Thoracic aorta (tissue), 2 donors: ENCODE measurements around the gene SARDH. TPM values are rescaled to one million over a fixed set of nuclear protein-coding genes. Genes with fewer than 3 reads are reported as not detected.

Experiments
- ATAC-seq: fragments of 150-250 bp; one replicate; pipeline ENCODE4 v1.8.0; 2017; ENCODE audit warnings: low read depth; ENCODE audit not compliant: insufficient number of reproducible peaks, low FRiP score
- DNase-seq: peaks from one replicate; pipeline ENCODE4 v3.0.0-alpha.2; 2020; ENCODE audit warnings: low spot score
- H3K27ac ChIP-seq, 2 donors: fragments of 200-600 bp; sonication (generic); 1 replicate in 1 of 2; 2 replicates in 1 of 2; pipeline ENCODE4 v1.5.1; 2016; ENCODE audit warnings: mild to moderate bottlenecking in 2 of 2, moderate library complexity in 2 of 2
- H3K27me3 ChIP-seq: fragments of 200-600 bp; sonication (generic); replicated peaks from 2 replicates; pipeline ENCODE4 v1.6.0; 2016; ENCODE audit warnings: mild to moderate bottlenecking; ENCODE audit not compliant: insufficient read depth
- H3K36me3 ChIP-seq: fragments of 200-600 bp; sonication (generic); one replicate; pipeline ENCODE4 v1.5.1; 2016
- H3K4me1 ChIP-seq, 2 donors: fragments of 200-600 bp; sonication (generic); 1 replicate in 1 of 2; 2 replicates in 1 of 2; pipeline versions ENCODE4 v1.5.1 to v1.6.0; 2016; ENCODE audit warnings: low read depth in 2 of 2, mild to moderate bottlenecking in 1 of 2; ENCODE audit not compliant: control insufficient read depth in 1 of 2
- H3K4me3 ChIP-seq: fragments of 200-600 bp; sonication (generic); 2 replicates; pipeline ENCODE4 v1.5.1; 2016; ENCODE audit warnings: mild to moderate bottlenecking
- H3K9me3 ChIP-seq: fragments of 200-600 bp; sonication (generic); 2 replicates; pipeline ENCODE4 v1.5.1; 2016
- total RNA-seq, 2 donors: library from RNA; depleted of rRNA; stranded (reverse); fragments of >200 nt; gene quantifications; one replicate each; pipeline versions ENCODE4 v1.1.0 to v1.2.3, GENCODE V29; 2016
- TF ChIP-seq, protein P1 (sequence below): fragments of 200-600 bp; sonication (generic); IDR thresholded peaks from one replicate; pipeline ENCODE4 v1.5.1; 2019; ENCODE audit warnings: antibody characterized with exemption

The SARDH gene
- total RNA-seq, 2 donors from 2014 or later, result 1.8 to 4.3 TPM

- H3K4me3 ChIP-seq, result no peak overlapping the region
- no peaks in the 10 kb centered on the region for H3K9me3 ChIP-seq
Measured at GRCh38 chr9:133742849-133743444, 4.8 kb upstream of the SARDH start.

DNA sequence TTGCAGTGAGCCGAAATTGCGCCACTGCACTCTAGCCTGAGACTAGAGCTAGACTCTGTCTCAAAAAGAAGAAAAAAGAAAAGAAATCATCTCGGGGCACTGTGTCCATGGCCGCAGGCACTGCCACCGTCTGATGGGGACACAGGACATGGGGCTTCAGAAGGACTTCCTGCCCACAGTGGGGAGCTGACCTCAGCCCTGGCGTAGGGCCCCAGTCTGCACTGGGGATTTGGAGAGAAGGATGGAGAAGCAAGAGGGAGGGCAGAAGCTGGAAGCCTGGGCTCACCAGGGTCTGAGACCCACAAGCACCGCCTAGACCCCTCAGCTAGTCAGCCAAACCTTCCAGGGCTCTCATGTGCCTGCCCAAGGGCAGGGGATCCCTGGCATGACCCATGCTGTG lies 4.1 kb upstream of the SARDH start:
- H3K4me1 ChIP-seq, result peaks cover 3 to 11% of the 10 kb centered on the region in 2 donors
- no peak for DNase-seq
- no peaks in the 10 kb centered on the region for H3K9me3 ChIP-seq
- ATAC-seq, result no peak
- no peak overlapping the region for H3K27ac ChIP-seq
- H3K36me3 ChIP-seq, result no peaks in the 10 kb centered on the region
- TF ChIP-seq, protein P1, sequence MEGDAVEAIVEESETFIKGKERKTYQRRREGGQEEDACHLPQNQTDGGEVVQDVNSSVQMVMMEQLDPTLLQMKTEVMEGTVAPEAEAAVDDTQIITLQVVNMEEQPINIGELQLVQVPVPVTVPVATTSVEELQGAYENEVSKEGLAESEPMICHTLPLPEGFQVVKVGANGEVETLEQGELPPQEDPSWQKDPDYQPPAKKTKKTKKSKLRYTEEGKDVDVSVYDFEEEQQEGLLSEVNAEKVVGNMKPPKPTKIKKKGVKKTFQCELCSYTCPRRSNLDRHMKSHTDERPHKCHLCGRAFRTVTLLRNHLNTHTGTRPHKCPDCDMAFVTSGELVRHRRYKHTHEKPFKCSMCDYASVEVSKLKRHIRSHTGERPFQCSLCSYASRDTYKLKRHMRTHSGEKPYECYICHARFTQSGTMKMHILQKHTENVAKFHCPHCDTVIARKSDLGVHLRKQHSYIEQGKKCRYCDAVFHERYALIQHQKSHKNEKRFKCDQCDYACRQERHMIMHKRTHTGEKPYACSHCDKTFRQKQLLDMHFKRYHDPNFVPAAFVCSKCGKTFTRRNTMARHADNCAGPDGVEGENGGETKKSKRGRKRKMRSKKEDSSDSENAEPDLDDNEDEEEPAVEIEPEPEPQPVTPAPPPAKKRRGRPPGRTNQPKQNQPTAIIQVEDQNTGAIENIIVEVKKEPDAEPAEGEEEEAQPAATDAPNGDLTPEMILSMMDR, result no peak
- H3K4me3 ChIP-seq, result no peak overlapping the region
- no peaks in the 10 kb centered on the region for H3K27me3 ChIP-seq

More at GRCh38 chr9:133742849-133743444, 4.8 kb upstream of the SARDH start:
- Histone ChIP-seq H3K27me3 (no peaks in the 10 kb centered on the region), H3K36me3 (no peaks in the 10 kb centered on the region), H3K27ac (no peak overlapping the region), H3K4me1 (peaks cover 0 to 6% of the 10 kb centered on the region in 2 donors)
- TF ChIP-seq, protein P1, result peak; percentile 99
- DNase-seq, result no peak
- ATAC-seq, result peak; percentile 36

DNA sequence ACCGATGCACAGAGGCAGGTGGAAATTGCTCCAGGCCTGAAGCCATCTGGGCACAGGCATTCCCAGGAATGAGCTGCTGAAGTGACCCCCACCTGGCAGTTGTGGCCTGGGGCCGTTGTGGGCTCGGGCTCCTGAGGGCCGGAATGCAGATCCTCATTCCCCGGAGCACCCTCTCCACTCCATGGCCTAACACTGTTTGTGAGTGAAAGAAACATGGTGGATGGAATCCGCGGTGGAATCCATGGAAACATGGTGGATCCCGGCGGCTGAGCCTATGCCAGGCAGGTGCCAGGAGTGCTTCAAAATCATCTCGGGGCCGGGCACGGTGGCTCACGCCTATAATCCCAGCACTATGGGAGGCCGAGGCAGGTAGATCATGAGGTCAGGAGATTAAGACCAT lies 3.6 kb upstream of the SARDH start:
- H3K36me3 ChIP-seq, result no peaks in the 10 kb centered on the region
- peaks cover 3 to 11% of the 10 kb centered on the region in 2 donors for H3K4me1 ChIP-seq
- no peak overlapping the region for H3K27ac ChIP-seq
- no peaks in the 10 kb centered on the region for H3K9me3 ChIP-seq
- no peaks in the 10 kb centered on the region for H3K27me3 ChIP-seq
- TF ChIP-seq, protein P1, result no peak
- ATAC-seq (no peak), DNase-seq (no peak)
- H3K4me3 ChIP-seq, result no peak overlapping the region

GRCh38 chr9:133740911-133741310 lies 2.8 kb upstream of the SARDH start:
- no peak overlapping the region for H3K4me3 ChIP-seq
- DNase-seq (no peak), ATAC-seq (no peak)
- TF ChIP-seq, protein P1, result no peak
- H3K36me3 ChIP-seq, result no peaks in the 10 kb centered on the region
- H3K4me1 ChIP-seq, result peaks cover 3 to 11% of the 10 kb centered on the region in 2 donors
- H3K27ac ChIP-seq, result no peak overlapping the region
- H3K27me3 ChIP-seq, result no peaks in the 10 kb centered on the region
- H3K9me3 ChIP-seq, result no peaks in the 10 kb centered on the region

DNA sequence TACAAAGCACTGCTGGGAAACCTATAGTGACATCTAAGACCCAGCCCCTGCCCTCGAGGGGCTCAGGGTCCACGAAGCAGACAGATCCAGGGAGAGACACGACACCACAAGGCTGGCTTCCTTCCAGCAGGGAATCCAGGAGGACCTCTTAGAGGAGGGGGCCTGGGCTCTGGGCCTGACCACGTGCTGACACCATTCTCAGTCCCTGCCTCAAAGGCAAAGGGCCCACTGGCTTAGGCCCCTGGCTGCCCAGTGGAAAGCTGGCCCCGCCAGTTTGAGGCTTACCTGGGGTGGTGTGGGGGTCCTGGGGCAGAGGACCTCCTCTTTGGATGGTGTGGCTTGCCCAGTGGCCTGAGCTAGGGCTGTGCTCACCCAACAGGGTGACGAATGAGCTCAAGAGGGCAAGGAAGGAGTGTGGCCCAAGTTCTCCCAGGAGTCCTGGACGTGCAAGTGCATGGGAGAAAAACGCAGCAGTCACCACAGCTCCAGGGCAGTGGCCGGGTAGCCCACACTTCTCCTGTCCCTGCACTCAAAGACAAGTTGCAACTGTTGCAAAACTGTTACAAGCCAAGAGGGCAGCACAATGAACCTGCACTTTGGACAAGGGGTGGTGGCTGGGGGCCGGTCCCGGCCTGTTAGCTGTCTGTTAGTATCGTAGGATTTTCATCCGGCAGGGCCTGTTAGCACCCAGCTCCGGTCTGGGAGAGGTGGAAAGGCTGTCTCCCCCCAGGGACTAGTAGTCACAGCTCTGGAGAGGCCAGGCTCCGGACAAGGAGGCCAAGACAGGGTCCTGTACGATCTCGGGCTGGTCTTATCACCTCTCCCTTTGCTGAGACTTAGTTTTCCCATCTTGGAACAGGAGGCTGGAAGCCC lies 1.5 kb upstream of the SARDH start:
- DNase-seq, result no peak
- H3K4me3 ChIP-seq, result no peak overlapping the region

More for the DNA sequence above, 1.5 kb upstream of the SARDH start:
- TF ChIP-seq, protein P1, result no peak
- Histone ChIP-seq H3K27ac (no peak overlapping the region), H3K9me3 (no peaks in the 10 kb centered on the region), H3K36me3 (no peaks in the 10 kb centered on the region), H3K4me1 (peaks cover 3 to 11% of the 10 kb centered on the region in 2 donors), H3K27me3 (no peaks in the 10 kb centered on the region)
- ATAC-seq, result no peak
